LHCN-M2 (cell line): Measurements from ENCODE around the gene YARS1. TPM values are rescaled to one million over a fixed set of nuclear protein-coding genes. Genes with fewer than 3 reads are reported as not detected.

Experiments used
- DNase-seq: peaks from one replicate; pipeline ENCODE4 v3.0.0-alpha.2; 2012; ENCODE audit warnings: low read depth
- total RNA-seq: library from RNA; depleted of rRNA; stranded (reverse); fragments of >200 nt; gene quantifications from 2 replicates; pipeline ENCODE4 v1.2.3, GENCODE V29; 2014

Gene YARS1
- total RNA-seq, 1 experiment from 2014 or later: 64.5 TPM

DNA sequence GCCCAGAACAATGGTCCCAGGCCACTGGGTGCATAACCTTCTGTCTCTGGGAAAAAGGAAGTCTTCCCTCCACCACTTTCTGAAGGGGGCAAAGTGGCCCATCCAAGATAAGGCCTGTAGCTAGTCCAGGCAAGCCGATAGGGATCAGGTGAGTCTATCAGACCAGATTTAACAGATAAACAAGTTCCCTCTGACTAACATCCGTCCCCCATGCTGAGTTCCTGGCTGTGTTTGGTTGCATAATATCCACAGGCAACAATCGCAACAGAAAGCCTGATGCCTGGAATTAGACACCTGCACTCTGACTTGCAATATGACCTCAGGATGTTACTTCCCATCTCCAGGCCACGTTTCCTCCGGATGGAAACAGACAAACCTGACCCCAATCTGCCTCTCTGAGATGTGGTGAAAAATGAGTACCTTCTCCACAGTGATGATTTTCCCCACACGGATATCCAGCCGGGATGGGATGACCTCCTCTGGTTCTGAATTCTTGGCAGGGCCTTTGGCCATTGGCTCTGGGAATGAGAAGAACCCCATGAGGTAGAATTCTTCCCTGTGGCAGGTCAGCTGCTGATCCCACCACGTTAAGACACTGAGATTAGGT, 36.4 kb downstream of the YARS1 start:
- no peak for DNase-seq

DNA sequence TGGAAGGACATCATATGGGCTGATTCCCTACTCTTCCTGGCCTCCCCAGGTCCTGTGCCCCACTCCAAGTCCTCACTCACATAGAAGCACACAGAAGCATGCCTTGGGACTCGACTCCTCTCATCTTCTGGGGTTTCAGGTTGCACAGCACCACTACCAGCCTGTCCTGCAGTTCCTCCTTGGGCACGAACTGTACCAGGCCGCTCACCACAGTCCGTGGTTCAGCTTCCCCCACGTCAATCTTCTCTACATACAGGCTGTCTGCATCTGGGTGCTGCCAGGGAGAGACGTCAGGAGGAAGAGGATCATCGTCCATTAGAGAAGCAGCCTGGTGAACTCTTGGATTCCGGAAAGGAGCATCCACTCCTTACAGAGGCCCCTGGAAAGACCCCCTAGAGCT, 37.2 kb downstream of the YARS1 start:
- no peak for DNase-seq

DNA sequence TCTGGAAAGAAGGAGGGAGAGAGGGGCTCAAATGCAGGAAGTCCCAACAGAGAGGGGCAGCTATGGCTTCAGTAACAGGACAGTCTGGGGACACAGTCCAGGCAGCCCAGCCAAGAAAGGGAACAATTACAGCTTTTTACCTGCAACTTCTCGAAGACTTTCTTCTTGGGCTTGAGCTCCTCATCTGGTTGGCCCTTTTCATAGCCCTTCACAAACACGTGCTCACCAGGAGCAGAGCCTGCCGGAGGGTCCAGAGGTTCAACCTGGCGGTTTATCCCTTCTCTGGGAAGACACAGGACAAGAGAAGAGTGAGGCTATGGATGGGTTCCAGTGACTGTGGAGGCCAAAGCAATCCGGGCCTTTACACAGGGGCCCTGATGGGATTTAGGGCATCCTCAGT, 37.9 kb downstream of the YARS1 start:
- no peak for DNase-seq

DNA sequence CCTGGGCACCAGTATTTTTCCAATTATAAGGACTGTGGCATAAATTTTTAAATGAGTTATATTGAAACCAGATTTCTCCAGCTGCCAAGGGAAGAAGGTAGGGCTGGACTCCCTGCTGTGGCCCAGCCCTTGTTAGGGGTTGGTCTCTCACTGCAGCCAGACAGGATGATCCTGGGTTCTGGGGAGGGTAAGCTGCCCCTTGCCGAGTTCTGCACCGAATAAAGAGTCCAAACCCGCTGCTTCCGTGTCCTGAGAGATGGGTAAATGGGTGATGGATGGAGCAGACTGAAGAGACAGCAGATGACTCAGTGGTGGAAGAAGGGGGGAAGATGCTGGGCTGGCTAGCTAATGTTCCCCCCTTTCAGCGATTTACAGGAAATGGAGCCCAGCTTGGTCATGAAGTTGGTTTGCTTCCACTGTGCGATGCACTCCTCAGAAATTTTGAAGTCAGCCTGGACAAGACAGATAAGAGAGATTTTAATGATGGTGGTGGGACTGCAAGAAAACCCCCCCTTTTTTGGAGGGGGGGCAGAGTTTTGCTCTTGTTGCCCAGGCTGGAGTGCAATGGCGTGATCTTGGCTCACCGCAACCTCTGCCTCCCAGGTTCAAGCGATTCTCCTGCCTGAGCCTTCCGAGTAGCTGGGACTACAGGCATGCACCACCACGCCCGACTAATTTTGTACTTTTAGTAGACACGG, 41.4 kb downstream of the YARS1 start:
- peak; percentile 67 for DNase-seq

DNA sequence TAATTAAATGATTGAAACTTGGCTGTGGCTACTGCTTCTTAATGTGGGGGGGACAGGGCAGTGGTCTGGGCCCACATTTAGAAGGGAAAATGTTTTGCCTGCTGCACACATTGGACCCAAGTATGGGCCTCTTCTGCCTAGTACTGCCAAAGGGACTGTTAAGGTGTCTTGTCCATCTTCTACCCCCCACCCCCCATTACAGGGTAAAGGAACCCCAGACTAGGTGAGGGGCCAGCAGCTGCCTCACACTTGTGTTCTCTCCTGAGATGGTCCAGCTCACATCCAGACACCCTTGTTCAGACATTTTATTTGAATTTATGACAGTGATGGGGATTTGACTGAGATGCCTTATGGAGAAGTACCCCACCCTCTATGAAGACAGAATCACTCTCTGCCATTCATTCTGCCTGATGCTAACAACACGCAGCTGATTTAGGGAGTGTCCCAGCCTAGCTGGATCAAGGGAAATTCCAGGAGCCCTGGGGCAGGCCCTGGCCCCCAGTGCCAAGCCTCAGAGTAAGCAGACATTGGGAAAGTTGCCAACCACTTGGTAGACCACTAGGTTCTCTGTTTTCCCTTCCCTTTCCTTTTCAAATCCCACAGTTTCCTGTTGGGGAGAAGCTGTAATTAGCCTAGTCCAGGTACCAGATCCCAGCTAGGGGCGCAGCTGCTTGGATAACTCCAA, 42.1 kb downstream of the YARS1 start:
- DNase-seq: peak; percentile 82

DNA sequence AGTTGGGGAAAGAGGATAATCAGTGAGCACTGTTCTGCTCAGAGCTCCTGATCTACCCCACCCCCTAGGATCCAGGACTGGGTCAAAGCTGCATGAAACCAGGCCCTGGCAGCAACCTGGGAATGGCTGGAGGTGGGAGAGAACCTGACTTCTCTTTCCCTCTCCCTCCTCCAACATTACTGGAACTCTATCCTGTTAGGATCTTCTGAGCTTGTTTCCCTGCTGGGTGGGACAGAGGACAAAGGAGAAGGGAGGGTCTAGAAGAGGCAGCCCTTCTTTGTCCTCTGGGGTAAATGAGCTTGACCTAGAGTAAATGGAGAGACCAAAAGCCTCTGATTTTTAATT, 42.7 kb downstream of the YARS1 start:
- DNase-seq: no peak

DNA sequence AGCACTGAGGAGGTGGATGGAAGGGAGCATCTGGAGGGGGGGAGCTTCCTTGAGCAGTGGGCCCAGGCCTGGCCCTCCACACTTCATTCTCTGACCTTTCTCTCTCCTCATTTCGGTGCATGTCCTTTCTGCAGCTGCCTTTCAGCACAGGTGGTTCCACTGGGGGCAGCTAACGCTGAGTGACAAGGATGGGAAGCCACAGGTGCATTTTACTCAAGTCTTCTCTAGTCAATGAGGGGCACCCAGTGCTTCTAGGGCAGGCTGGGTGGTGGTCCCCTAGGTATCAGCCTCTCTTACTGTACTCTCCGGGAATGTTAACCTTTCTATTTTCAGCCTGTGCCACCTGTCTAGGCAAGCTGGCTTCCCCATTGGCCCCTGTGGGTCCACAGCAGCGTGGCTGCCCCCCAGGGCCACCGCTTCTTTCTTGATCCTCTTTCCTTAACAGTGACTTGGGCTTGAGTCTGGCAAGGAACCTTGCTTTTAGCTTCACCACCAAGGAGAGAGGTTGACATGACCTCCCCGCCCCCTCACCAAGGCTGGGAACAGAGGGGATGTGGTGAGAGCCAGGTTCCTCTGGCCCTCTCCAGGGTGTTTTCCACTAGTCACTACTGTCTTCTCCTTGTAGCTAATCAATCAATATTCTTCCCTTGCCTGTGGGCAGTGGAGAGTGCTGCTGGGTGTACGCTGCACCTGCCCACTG, 43.2 kb downstream of the YARS1 start:
- DNase-seq: no peak

DNA sequence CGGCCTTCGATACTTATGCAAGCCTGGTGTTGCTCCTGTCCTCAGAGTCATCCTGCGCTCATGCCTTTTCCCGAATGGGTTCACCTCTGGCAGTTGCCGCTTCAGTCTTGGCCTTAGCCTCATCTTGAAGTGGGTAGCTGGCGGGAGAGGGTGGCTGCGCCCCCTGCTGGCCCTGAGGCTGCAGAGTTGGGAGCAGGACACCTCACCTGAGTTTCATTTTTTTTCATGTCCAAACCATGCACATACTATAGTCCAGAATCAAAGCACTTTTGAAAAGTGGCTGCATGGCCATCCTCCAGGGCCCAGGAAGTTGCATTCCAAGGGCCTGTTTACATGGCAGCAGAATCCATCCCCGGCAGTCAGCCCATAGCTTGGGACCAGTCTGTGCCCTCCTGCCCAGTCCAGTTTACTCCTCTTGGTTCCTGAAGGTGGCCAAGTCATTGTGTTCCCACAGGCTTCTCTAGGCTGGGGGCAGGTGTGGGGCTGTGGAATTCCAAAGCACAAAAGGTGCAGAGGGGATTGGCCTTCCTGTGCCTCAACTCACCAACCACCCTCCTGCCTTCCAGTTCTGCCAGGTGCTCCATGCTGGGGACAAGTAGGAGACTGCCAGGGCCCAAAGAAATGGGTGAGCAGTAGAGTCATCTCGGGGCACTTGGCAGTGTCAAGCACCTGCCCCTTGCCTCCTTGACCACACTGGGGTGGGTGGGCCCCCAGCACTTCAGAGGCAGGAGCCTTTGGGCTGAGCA, 44.0 kb downstream of the YARS1 start:
- DNase-seq: peak; percentile 62

DNA sequence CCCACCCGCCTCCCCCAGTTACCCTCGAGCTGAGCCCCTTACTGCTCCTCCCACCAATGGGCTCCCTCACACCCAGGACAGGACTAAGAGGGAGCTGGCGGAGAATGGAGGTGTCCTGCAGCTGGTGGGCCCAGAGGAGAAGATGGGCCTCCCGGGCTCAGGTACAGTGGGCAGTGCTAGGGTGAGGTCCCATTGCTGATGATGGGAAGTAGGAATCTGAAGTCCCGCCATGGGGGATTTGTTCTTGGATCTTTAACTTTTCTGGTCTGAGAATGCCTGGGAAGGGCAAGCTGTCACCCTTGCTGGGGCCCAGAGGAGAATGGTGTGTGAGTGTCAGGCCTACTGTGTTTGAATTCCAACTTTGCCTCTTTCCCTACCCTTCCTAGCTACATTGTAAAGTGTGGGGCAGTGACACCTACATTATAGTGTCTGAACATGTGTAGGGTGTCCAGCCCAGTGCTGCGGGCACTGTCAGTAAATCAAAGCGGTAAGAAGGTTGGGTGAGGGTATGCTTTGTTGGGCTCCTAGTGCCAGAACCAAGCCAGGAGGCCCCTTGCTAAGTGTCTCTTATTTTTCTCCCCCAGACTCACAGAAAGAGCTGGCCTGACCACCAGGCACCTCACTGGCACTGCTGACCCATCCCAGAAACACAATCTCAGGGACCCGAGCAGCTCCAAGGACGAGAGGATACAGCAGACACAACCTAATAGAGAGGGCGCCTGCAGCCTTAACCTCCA, 44.7 kb downstream of the YARS1 start:
- no peak for DNase-seq

DNA sequence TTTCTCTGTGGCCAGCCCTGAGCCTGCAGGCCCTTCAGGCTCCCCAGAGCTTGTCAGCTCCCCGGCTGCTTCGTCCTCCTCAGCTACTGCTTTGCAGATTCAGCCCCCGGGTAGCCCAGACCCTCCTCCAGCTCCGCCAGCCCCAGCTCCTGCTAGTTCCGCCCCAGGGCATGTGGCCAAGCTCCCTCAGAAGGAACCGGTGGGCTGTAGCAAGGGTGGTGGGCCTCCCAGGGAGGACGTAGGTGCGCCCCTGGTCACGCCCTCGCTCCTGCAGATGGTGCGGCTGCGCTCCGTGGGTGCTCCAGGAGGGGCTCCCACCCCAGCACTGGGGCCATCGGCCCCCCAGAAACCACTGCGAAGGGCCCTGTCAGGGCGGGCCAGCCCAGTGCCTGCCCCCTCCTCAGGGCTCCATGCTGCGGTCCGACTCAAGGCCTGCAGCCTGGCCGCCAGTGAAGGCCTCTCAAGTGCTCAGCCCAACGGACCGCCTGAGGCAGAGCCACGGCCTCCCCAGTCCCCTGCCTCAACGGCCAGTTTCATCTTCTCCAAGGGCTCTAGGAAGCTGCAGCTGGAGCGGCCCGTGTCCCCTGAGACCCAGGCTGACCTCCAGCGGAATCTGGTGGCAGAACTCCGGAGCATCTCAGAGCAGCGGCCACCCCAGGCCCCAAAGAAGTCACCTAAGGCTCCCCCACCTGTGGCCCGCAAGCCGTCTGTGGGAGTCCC, 45.4 kb downstream of the YARS1 start:
- no peak for DNase-seq

DNA sequence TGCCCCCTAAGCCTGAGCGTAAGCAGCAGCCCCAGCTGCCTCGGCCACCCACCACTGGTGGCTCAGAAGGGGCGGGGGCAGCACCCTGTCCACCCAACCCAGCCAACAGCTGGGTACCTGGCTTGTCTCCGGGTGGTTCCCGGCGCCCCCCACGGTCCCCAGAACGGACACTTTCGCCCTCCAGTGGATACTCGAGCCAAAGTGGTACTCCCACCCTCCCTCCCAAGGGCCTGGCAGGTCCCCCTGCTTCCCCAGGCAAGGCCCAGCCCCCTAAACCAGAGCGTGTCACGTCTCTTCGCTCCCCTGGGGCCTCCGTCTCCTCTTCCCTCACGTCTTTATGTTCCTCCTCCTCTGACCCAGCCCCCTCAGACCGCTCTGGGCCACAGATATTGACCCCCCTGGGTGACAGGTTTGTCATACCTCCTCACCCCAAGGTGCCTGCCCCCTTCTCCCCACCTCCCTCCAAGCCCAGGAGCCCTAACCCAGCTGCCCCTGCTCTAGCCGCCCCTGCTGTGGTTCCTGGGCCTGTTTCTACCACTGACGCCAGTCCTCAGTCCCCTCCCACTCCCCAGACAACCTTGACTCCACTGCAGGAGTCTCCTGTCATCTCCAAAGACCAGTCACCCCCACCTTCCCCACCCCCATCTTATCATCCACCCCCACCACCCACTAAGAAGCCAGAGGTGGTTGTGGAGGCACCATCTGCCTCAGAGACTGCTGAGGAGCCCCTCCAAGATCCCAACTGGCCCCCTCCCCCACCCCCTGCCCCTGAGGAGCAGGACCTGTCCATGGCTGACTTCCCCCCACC, 46.2 kb downstream of the YARS1 start:
- DNase-seq: no peak

DNA sequence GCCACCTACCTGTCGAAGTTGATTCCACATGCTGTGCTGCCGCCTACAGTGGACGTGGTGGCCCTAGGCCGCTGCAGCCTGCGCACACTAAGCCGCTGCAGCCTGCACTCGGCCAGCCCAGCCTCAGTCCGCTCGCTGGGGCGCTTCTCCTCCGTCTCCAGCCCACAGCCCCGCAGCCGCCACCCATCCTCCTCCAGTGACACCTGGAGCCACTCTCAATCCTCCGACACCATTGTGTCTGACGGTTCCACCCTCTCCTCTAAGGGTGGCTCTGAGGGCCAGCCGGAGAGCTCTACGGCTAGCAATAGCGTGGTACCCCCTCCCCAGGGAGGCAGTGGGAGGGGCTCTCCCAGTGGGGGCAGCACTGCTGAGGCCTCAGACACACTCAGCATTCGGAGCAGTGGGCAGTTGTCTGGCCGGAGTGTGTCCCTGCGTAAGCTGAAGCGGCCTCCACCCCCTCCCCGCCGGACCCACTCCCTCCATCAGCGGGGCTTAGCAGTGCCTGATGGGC, 46.9 kb downstream of the YARS1 start:
- no peak for DNase-seq

DNA sequence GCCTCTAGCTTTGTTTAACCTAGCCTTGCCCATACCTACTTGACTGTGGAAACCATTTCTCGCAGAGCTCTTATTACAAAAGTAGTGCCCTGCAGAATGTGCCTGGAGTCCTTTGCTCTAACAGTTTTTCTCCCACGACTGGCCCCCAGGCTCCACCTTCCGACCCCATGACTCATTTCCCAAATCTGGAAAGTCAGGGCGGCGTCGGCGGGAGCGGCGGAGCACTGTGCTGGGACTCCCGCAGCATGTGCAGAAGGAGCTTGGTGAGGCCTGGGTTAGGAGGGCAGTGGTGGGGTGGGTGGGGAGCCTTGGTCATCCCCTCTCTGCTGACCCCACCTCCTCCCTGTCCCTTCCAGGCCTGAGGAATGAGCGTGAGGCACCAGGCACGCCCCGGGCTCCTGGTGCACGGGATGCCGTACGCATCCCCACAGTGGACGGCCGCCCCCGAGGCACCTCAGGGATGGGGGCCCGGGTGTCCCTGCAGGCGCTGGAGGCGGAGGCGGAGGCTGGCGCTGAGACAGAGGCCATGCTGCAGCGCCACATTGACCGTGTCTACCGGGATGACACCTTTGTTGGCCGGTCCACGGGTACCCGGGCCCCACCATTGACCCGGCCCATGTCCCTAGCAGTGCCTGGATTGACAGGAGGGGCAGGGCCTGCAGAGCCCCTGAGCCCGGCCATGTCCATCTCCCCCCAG, 47.5 kb downstream of the YARS1 start:
- DNase-seq: peak; percentile 45

DNA sequence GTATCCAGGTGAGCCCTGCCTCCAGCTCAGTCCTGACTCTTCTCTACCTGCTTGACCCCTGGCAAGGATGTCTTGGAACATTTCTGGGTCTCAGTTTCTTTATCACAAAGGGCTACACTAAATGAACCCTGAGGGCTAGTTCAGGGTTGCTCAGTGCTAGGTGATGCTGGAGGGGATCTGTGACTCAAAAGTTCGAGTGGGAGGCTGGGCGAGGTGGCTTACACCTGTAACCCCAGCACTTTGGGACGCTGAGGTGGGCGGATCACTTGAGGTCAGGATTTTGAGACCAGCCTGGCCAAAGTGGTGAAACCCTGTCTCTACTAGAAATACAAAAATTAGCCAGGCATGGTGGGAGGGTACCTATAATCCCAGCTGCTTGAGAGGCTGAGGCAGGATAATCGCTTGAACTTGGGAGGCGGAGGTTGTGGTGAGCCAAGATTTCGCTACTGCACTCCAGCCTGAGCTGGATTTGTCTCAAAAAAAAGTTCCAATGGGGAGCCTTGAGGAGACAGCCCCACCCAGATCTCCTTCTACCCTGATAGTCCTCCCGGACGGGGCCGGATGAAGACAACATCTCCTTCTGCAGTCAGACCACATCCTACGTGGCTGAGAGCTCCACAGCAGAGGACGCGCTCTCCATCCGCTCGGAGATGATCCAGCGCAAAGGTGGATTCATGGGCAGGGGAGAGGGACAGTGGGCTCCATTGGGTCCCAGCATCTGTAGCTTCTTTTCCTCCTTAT, 48.9 kb downstream of the YARS1 start:
- no peak for DNase-seq

DNA sequence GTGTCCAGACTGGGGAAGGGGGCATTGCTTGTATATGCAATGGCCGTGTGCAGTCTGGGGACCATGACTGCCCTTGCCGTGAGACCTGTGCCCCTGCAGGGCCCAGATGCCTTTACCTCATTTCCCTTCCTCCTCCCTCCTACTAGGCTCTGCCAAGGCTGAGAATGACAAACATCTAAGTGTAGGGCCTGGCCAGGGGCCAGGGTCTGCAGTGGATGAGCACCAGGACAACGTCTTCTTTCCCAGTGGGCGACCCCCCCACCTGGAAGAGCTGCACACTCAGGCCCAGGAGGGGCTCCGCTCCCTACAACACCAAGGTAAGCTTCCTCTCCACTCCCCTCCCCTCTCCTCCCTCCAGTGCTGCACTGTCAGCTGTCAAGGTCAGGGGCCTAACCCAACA, 49.5 kb downstream of the YARS1 start:
- no peak for DNase-seq

DNA sequence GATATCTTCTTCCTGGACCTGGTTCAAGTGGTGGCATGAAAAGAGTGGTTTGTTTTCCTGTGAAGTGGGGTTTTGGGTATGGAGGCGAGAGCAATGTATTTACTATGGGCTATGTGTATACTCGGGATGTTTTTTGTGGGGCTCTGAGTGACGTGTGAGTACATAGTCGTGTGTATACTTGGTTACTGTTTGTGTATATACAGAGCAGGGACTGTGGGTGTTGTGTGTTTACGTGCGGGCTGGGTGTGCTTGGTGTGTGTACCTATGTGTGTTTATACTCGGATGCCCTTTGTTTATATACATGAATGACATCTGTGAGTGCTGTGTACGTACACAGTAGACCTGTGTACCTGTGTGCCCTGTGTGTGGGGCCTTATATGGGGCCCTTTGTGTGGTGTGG, 50.0 kb downstream of the YARS1 start:
- no peak for DNase-seq

DNA sequence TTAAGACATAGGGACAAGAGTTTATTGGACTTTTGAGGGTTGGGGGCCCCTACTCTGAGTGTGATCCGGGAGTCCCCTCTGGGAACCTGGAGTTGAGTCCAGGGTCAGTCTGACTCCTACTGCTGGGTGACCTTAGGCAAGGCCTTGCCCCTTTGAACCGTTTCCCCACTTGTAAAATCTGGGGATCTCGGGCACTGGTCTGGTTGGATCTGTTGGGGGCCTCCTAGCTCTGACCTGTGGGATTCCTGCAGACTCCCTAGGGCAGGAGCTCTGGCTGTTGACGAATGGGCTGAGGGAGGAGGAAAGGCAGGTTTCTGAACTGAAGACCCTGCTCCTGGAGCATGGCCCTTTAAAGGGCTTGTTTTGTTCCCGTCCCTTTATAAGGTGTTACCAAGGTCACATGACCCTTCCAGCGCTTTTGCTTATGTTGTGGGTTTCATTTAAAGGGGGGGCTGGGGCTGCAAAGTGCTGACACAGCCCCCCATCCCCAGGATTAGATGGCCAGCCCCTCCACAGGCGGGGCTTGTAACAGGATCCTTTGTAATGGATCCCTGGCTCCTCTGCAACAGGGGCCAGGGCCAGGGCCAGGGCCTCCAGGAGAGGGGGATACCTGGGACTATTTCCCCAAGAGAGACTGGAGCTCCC, 50.7 kb downstream of the YARS1 start:
- DNase-seq: no peak
